Activated T-helper 9 cell treated with anti-CD3 and anti-CD28 coated beads, Interleukin-2, amount 50 U/mL, for 16 hours (primary cell): ENCODE measurements around the gene BSPH1.
"Not testable (repeated sequence)": the region's sequence is repeated elsewhere in the genome, so short reads cannot be mapped to it uniquely, and the experiment has no call there.

Experiments used
- DNase-seq: peaks from one replicate; pipeline ENCODE4 v3.0.0-alpha.2; 2020; ENCODE audit warnings: low read depth

The BSPH1 gene

GRCh38 chr19:47920107-47920506, 71.9 kb downstream of the BSPH1 start:
- DNase-seq: not testable (repeated sequence)
